ENCODE measurements around the gene ATF6B. TPM values are rescaled to one million over a fixed set of nuclear protein-coding genes. Genes with fewer than 3 reads are reported as not detected.

Gene ATF6B
- total RNA-seq, 4 donors from 2014 or later = 13.3 to 26.9 (median 25.2) TPM

DNA sequence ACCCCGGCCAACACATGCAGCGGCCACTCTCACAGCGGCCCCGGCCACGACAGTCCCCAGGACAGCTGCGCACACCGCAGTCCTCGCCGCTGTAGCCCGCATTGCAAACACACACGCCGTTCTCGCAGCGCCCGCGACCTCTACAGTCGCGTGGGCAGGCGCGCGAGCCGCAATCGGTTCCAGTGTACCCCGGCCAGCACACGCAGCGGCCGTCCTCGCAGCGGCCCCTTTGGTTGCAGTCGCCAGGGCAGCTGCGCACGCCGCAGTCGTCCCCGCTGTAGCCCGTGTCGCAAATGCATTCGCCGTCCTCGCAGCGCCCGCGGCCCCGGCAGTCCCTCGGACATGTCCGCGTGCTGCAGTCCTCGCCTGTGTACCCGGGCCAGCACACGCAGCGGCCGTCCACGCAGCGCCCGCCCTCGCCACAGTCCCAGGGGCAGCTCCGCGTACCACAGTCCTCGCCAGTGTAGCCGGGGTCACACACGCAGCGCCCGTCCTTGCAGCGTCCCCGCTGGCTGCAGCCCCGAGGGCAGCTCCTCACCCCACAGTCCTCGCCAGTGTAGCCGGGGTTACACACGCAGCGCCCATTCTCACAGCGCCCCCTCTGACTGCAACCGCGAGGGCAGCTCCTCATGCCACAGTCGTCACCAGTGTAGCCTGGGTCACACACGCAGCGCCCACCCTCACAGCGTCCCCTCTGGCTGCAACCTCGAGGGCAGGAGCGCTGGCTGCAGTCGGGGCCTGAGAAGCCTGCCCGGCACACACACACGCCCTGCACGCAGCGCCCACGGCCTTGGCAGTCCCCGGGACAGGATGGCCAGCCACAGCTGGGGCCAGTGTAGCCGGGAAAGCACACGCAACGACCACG, 31.4 kb downstream of the ATF6B start:
- no peak for ATAC-seq
- Histone ChIP-seq H3K9me3 (no peaks in the 10 kb centered on the region), H3K36me3 (peaks cover 0 to 38% of the 10 kb centered on the region in 2 donors), H3K4me3 (peak overlapping the region in 1 of 2 donors; percentile 38), H3K27ac (peak overlapping the region in 2 of 4 donors; percentile 6 to 24), H3K4me1 (peaks cover 0 to 56% (median 28%) of the 10 kb centered on the region in 3 donors), H3K27me3 (peaks cover 26% of the 10 kb centered on the region)
- WGBS, 2 donors (ENCODE audit: low coverage in 1 of 2) = no CpG with 5 or more reads among the region's 90 CpGs
- TF ChIP-seq EP300 (IDR thresholded peaks at IDR 0.05) = no peak

DNA sequence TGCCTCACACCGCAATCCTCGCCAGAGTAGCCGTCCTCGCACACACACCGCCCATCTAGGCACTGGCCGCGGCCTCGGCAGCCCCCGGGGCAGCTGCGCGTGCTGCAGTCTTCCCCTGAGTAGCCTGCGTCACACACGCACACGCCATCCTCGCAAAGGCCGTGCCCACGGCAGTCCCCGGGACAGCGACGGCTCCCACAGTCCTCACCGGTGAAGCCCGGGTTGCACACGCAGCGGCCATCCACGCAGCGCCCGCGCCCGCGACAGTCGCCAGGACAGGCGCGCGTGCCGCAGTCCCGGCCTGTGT, 32.0 kb downstream of the ATF6B start:
- ATAC-seq = no peak
- Histone ChIP-seq H3K36me3 (peaks cover 0 to 38% of the 10 kb centered on the region in 2 donors), H3K4me3 (peak overlapping the region in 1 of 2 donors; percentile 38), H3K27me3 (peaks cover 26% of the 10 kb centered on the region), H3K27ac (peak overlapping the region in 2 of 4 donors; percentile 6 to 24), H3K4me1 (peaks cover 0 to 61% (median 30%) of the 10 kb centered on the region in 3 donors), H3K9me3 (no peaks in the 10 kb centered on the region)
- WGBS, 2 donors (ENCODE audit: low coverage in 1 of 2) = no CpG with 5 or more reads among the region's 36 CpGs
- TF ChIP-seq POLR2A (IDR thresholded peaks at IDR 0.05) = no peak
- TF ChIP-seq POLR2AphosphoS5 (IDR thresholded peaks at IDR 0.05) = no peak
- TF ChIP-seq EP300 (IDR thresholded peaks at IDR 0.05) = no peak
- TF ChIP-seq, protein P1, sequence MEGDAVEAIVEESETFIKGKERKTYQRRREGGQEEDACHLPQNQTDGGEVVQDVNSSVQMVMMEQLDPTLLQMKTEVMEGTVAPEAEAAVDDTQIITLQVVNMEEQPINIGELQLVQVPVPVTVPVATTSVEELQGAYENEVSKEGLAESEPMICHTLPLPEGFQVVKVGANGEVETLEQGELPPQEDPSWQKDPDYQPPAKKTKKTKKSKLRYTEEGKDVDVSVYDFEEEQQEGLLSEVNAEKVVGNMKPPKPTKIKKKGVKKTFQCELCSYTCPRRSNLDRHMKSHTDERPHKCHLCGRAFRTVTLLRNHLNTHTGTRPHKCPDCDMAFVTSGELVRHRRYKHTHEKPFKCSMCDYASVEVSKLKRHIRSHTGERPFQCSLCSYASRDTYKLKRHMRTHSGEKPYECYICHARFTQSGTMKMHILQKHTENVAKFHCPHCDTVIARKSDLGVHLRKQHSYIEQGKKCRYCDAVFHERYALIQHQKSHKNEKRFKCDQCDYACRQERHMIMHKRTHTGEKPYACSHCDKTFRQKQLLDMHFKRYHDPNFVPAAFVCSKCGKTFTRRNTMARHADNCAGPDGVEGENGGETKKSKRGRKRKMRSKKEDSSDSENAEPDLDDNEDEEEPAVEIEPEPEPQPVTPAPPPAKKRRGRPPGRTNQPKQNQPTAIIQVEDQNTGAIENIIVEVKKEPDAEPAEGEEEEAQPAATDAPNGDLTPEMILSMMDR (IDR thresholded peaks at IDR 0.05) = no peak

DNA sequence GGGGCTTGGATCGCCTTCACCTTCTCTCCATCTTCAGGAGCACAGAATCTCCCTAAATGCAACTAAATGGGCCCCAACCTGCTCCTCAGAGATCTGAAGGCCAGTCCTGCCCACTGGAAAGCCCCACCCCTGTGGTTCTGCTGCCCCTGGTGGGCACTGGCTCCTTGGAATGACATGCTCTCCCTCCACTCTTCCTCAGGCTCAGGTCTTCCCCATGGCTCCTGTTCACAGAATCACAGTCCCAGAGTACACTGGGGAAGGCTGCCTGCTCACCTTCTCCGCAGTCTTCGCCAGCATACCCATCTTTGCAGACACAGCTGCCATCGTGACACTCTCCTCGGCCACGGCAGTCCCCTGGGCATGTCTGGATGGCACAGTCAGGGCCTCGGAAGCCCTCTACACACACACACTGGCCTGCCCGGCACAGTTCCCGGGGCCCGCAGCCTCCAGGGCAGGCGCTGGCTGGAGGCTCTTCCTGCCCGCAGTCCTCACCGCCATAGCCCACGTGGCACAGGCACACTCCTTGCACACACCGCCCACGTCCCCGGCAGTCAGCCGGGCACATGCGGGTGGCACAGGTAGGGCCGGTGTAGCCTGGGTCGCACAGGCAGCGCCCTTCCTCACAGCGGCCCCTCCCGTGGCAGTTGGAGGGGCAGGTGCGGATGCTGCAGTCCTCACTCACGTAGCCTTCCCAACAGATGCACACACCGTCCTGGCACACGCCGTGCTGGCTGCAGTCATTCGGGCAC, 32.5 kb downstream of the ATF6B start:
- no peak for ATAC-seq
- Histone ChIP-seq H3K4me3 (peak overlapping the region in 1 of 2 donors; percentile 38), H3K27ac (peak overlapping the region in 3 of 4 donors; percentile 22 to 25 (median 24)), H3K9me3 (no peaks in the 10 kb centered on the region), H3K27me3 (peaks cover 26% of the 10 kb centered on the region), H3K36me3 (peaks cover 0 to 38% of the 10 kb centered on the region in 2 donors), H3K4me1 (peaks cover 0 to 63% (median 30%) of the 10 kb centered on the region in 3 donors)
- TF ChIP-seq, protein P1 (IDR thresholded peaks at IDR 0.05) = no peak
- TF ChIP-seq POLR2A (IDR thresholded peaks at IDR 0.05) (no peak), EP300 (IDR thresholded peaks at IDR 0.05) (no peak), POLR2AphosphoS5 (IDR thresholded peaks at IDR 0.05) (no peak)
- WGBS, 2 donors (ENCODE audit: low coverage in 1 of 2) = 77% methylated on average over 3 of the region's 30 CpGs; no CpG with 5 or more reads in 1 of the 2 donors

DNA sequence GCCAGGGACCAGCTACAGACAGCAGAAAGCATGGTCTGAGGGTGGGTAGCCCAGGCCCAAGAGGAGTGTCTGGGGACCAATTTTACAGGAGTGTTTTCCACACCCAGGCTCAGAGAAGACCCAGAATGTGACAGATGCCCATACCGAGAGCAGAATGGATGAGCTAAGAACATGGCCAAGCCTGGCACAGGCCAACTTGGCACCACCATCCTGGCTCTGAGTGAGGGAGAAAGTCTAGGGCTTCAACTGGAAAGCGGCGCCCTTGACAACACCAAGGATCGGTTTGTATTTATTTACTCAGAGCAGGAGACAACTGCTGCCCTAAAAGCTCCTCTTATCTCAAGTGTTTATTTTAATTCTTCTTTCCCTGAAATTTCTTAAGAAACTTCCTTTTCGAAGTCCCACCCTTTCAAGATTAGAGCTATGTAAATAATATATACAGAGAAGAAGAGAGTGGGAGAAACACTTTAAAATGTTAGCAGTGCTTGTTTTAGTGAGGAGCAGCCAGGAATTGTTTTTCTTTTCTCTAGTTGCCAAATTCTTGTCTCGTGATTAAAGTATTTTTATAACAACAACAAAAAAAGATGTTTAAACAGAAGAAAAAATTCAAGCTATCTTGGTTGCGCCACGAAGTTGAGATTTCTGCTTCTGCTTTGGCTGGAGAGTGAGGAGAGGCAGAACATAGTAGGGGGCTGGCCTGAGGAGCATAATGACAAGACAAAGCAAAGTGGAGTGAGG, 35.1 kb downstream of the ATF6B start:
- 19 to 24% methylated on average over 7 to 8 of the region's 8 CpGs for WGBS, 2 donors (ENCODE audit: low coverage in 1 of 2)
- ATAC-seq = peak; percentile 76
- H3K27me3 ChIP-seq = peaks cover 26% of the 10 kb centered on the region
- no peaks in the 10 kb centered on the region for H3K9me3 ChIP-seq
- H3K36me3 ChIP-seq = peaks cover 0 to 43% of the 10 kb centered on the region in 2 donors
- TF ChIP-seq POLR2A (IDR thresholded peaks at IDR 0.05) = no peak
- TF ChIP-seq POLR2AphosphoS5 (IDR thresholded peaks at IDR 0.05) = peak; percentile 23
- TF ChIP-seq EP300 (IDR thresholded peaks at IDR 0.05) = no peak
- H3K27ac ChIP-seq = peak overlapping the region; percentile 41 to 78 (median 68)
- H3K4me1 ChIP-seq = peaks cover 0 to 71% (median 32%) of the 10 kb centered on the region in 3 donors
- no peak overlapping the region for H3K4me3 ChIP-seq

DNA sequence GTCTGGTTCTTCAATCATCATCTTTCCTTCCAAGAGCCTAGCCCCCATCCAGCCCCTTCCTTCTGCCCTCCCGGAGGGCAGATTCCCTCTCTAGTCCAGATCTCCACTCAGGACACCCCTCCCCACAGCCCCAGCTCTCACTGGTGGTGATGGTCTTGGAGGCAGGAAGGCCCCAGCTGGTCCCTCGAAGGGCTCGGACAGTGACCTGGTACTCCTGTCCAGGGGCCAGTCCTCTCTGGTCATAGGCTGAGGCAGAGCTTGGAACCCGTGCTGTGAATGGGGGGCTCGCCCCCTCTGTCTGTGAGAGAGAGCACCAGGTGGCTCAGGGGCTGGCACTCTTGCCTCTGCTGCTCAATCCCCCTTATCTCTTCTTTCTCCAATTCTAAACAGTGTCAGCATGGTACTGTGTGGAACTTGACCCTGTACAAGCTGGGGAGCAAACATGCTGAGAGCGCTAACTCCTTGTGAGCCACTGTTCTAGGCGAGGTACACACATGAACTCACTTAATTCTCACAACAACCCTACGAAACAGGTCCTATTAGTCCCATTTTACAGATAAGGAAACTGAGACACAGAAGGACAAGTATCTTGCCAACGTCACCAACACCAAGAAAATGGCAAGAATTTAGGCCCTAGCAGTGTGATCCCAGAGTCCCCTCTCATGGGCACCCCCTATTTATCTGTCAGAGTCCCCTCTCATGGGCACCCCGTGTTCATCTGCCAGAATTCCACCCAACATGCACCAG, 38.8 kb downstream of the ATF6B start:
- no peak for TF ChIP-seq EP300 (IDR thresholded peaks at IDR 0.05)
- TF ChIP-seq, protein P1 (IDR thresholded peaks at IDR 0.05) = no peak
- TF ChIP-seq POLR2AphosphoS5 (IDR thresholded peaks at IDR 0.05) = no peak
- no peak for TF ChIP-seq POLR2A (IDR thresholded peaks at IDR 0.05)
- H3K4me3 ChIP-seq = no peak overlapping the region
- H3K27ac ChIP-seq = peak overlapping the region in 3 of 4 donors; percentile 82 to 87 (median 86)
- WGBS, 2 donors (ENCODE audit: low coverage in 1 of 2) = 81 to 93% methylated on average over 5 of the region's 10 CpGs
- H3K4me1 ChIP-seq = peaks cover 0 to 65% (median 31%) of the 10 kb centered on the region in 3 donors
- peaks cover 16% of the 10 kb centered on the region for H3K27me3 ChIP-seq
- H3K9me3 ChIP-seq = no peaks in the 10 kb centered on the region
- peaks cover 0 to 16% of the 10 kb centered on the region in 2 donors for H3K36me3 ChIP-seq
- no peak for ATAC-seq

Data from gastroesophageal sphincter (tissue), 4 donors.